GM12878 (cell line): Measurements from ENCODE around the gene TLCD2. TPM values are rescaled to one million over a fixed set of nuclear protein-coding genes. Genes with fewer than 3 reads are reported as not detected.

Experiments used
- ATAC-seq: fragments of 200-7000 bp; cut with Tn5 transposase; 3 replicates; pipeline ENCODE4 v1.9.1; 2020; ENCODE audit warnings: mild to moderate bottlenecking, moderate library complexity
- BruUV-seq: library from RNA; stranded (reverse); fragments of 400-500 nt; replicated peaks from 2 replicates; lab custom pipeline; 2021; lab: Mats Ljungman, UMichigan
- CTCF ChIA-PET: fragments of 300-600 bp; sonication (Branson Sonifier 250); formaldehyde crosslinking; extraction: SDS; loops from one replicate; lab custom pipeline; 2021; ENCODE audit warnings: inconsistent platforms; lab: Yijun Ruan, JAX
- POLR2A ChIA-PET: fragments of 350-600 bp; formaldehyde crosslinking; extraction: SDS; loops from one replicate; lab custom pipeline; 2021; ENCODE audit warnings: inconsistent platforms; lab: Charles Lee
- RAD21 ChIA-PET: fragments of 300-600 bp; sonication (Branson Sonifier 250); formaldehyde crosslinking; loops from one replicate; lab custom pipeline; 2023; ENCODE audit warnings: antibody characterized with exemption; ENCODE audit not compliant: unreplicated experiment; lab: Charles Lee
- SMC1A ChIA-PET: fragments of 300-600 bp; sonication (Branson Sonifier 250); formaldehyde crosslinking; loops from one replicate; lab custom pipeline; 2023; ENCODE audit not compliant: unreplicated experiment, uncharacterized antibody; lab: Charles Lee
- DNase-seq: peaks from one replicate; pipeline ENCODE4 v3.0.0-alpha.2; 2011; ENCODE audit warnings: low read depth, low spot score
- FAIRE-seq: peaks from 3 replicates; lab custom pipeline; 2011; peaks lifted over from hg19 to GRCh38; lab: Jason Lieb, UNC
- H2AFZ ChIP-seq: 2 replicates; pipeline ENCODE4 v1.6.0; 2011; ENCODE audit warnings: low read depth, low read length, control low read depth; ENCODE audit not compliant: control insufficient read depth
- H3K27ac ChIP-seq: 2 replicates; pipeline ENCODE4 v1.5.1; 2011; ENCODE audit warnings: control low read depth; ENCODE audit not compliant: control insufficient read depth, insufficient read depth
- H3K27me3 ChIP-seq, 2 experiments: replicated peaks in 1 of 2; 2 replicates each; pipeline versions ENCODE4 v1.6.0 to v1.6.1; 2011; ENCODE audit warnings: low read length in 1 of 2; ENCODE audit not compliant: control insufficient read depth in 2 of 2, insufficient read depth in 2 of 2
- H3K36me3 ChIP-seq, 2 experiments: 2 replicates each; pipeline ENCODE4 v1.5.1; 2011; ENCODE audit warnings: low read length in 1 of 2; ENCODE audit not compliant: control insufficient read depth in 2 of 2, insufficient read depth in 2 of 2
- H3K4me1 ChIP-seq: 2 replicates; pipeline ENCODE4 v1.6.1; 2011; ENCODE audit warnings: mild to moderate bottlenecking, low read length, moderate library complexity, mixed read lengths; ENCODE audit not compliant: control insufficient read depth, insufficient read depth
- H3K4me2 ChIP-seq: 2 replicates; pipeline ENCODE4 v1.6.0; 2011; ENCODE audit warnings: control low read depth; ENCODE audit not compliant: control insufficient read depth, insufficient read depth
- H3K4me3 ChIP-seq: fragments of 200-600 bp; sonication (generic); 2 replicates; pipeline ENCODE4 v1.5.1; 2016
- H3K79me2 ChIP-seq: 2 replicates; pipeline ENCODE4 v1.6.0; 2011; ENCODE audit warnings: low read length; ENCODE audit not compliant: control insufficient read depth, insufficient read depth
- H3K9ac ChIP-seq: 2 replicates; pipeline ENCODE4 v1.8.0; 2011; ENCODE audit warnings: low read length, control low read depth, mixed read lengths; ENCODE audit not compliant: control insufficient read depth, insufficient read depth
- H3K9me3 ChIP-seq: replicated peaks from 3 replicates; pipeline ENCODE4 v1.5.1; 2011; ENCODE audit warnings: mild to moderate bottlenecking, low read length; ENCODE audit not compliant: control insufficient read depth, insufficient read depth
- H4K20me1 ChIP-seq: 2 replicates; pipeline ENCODE4 v1.6.0; 2011; ENCODE audit not compliant: control insufficient read depth, insufficient read depth
- EZH2 ChIP-seq: IDR thresholded peaks from 2 replicates; pipeline ENCODE4 v1.6.1; 2012; ENCODE audit warnings: low read depth, mild to moderate bottlenecking, control low read depth, inconsistent platforms, low read length, borderline replicate concordance; ENCODE audit not compliant: control insufficient read depth
- HCFC1 ChIP-seq: fragments of 150-350 bp; IDR thresholded peaks from 2 replicates; pipeline ENCODE4 v1.6.1; 2014; ENCODE audit warnings: low read length
- IKZF2 ChIP-seq, 2 experiments: fragments of 450-650 bp; IDR thresholded peaks; 2 replicates each; pipeline ENCODE4 v1.6.1; 2017; ENCODE audit warnings: mild to moderate bottlenecking in 2 of 2, moderate library complexity in 2 of 2
- IRF5 ChIP-seq: fragments of 450-650 bp; IDR thresholded peaks from 2 replicates; pipeline ENCODE4 v1.6.1; 2017; ENCODE audit warnings: borderline replicate concordance
- KAT2A ChIP-seq: conservative IDR thresholded peaks from 2 replicates; pipeline ENCODE4 v1.6.1; 2011; ENCODE audit warnings: low read depth, low read length; ENCODE audit not compliant: control insufficient read depth
- MLLT1 ChIP-seq: fragments of 450-650 bp; IDR thresholded peaks from 2 replicates; pipeline ENCODE4 v1.6.1; 2016; ENCODE audit warnings: mild to moderate bottlenecking
- RELA ChIP-seq: fragments of 450-650 bp; IDR thresholded peaks from 2 replicates; pipeline ENCODE4 v1.8.0; 2014; ENCODE audit warnings: borderline replicate concordance; ENCODE audit not compliant: partially characterized antibody
- RELB ChIP-seq: fragments of 450-650 bp; IDR thresholded peaks from 2 replicates; pipeline ENCODE4 v1.6.1; 2017; ENCODE audit warnings: low read depth, mild to moderate bottlenecking, moderate library complexity
- RFX5 ChIP-seq: IDR thresholded peaks from 2 replicates; pipeline ENCODE4 v1.6.1; 2011; ENCODE audit warnings: low read depth, low read length, improper control_type of control experiment
- TCF3 ChIP-seq: IDR thresholded peaks from 2 replicates; pipeline ENCODE4 v1.6.1; 2012; ENCODE audit warnings: low read depth, mild to moderate bottlenecking, low read length, borderline replicate concordance; ENCODE audit not compliant: insufficient read depth
- ZNF592 ChIP-seq: fragments of 450-650 bp; IDR thresholded peaks from 2 replicates; pipeline ENCODE4 v1.6.1; 2017; ENCODE audit warnings: mild to moderate bottlenecking, moderate library complexity
- WGBS: methylation state at CpG from one replicate; pipeline ENCODE4 v1.1.6; 2016; ENCODE audit warnings: low lambda C conversion rate; ENCODE audit not compliant: insufficient replicate concordance, insufficient coverage; ENCODE audit errors: missing lambda C conversion rate; 5-methylcytosine and 5-hydroxymethylcytosine counted together
- in situ Hi-C: fragments of 300-500 bp; cut with MboI; formaldehyde crosslinking; loops from 9 replicates; pipeline ENCODE4 v1.14.3; 2018; ENCODE audit warnings: mixed read lengths
- intact Hi-C: fragments of 100-400 bp; cut with micrococcal nuclease; formaldehyde crosslinking; loops from one replicate; pipeline ENCODE4 v1.14.2; 2022; ENCODE audit not compliant: unreplicated experiment
- polyA plus RNA-seq, 11 experiments: library from polyadenylated mRNA; depleted of rRNA in 4 of 11; unstranded in 6 of 11; stranded (reverse) in 5 of 11; fragments of >200 nt; fragmentation: Nextera tagmentation in 4 of 11; fragmentation: Illumina TruSeq in 1 of 11; extraction: Ambion mirVana in 4 of 11; extraction: Trizol in 1 of 11; gene quantifications; 1 replicate in 1 of 11; 2 replicates in 10 of 11; pipeline versions ENCODE4 v1.2.1 to v1.2.3, GENCODE V29; 2011 to 2016; ENCODE audit warnings: inconsistent platforms in 2 of 11, missing spikeins in 2 of 11, low read depth in 1 of 11
- total RNA-seq, 4 experiments: library from RNA; depleted of rRNA in 3 of 4; stranded (reverse); fragments of >200 nt in 3 of 4; fragmentation: Illumina TruSeq in 1 of 4; extraction: Trizol in 1 of 4; gene quantifications; 2 replicates each; pipeline versions ENCODE4 v1.2.1 to v1.2.3, GENCODE V29; 2013 to 2021

The TLCD2 gene
- total and polyA plus RNA-seq, 10 of the 15 experiments (the other 5 are each of a cell fraction or from before 2014, with no cell fraction given) = 0.02 to 0.15 (median 0.05) TPM; not detected in 2

GRCh38 chr17:1750628-1751027 is 40.5 kb upstream of the TLCD2 start:
- Histone ChIP-seq H3K9me3 (no peaks in the 10 kb centered on the region), H2AFZ (no peak overlapping the region), H3K27me3 (no peaks in the 10 kb centered on the region), H3K27ac (no peak overlapping the region), H3K4me3 (no peak overlapping the region), H3K79me2 (no peaks in the 10 kb centered on the region), H3K9ac (no peak overlapping the region), H4K20me1 (no peaks in the 10 kb centered on the region), H3K36me3 (no peaks in the 10 kb centered on the region; a peak in 1 of 4 replicates), H3K4me2 (no peak overlapping the region), H3K4me1 (no peaks in the 10 kb centered on the region)
- in situ Hi-C loops = no loop called here
- RAD21 ChIA-PET = no interaction called here
- WGBS = 62% methylated on average over 9 of the region's 9 CpGs
- FAIRE-seq (no peak), DNase-seq (no peak), ATAC-seq (no peak)
- intact Hi-C loops = no loop called here
- no peak for TF ChIP-seq ZNF592
- no peak for TF ChIP-seq RELB
- TF ChIP-seq RELA = no peak
- TF ChIP-seq EZH2 = no peak
- TF ChIP-seq MLLT1 = no peak
- TF ChIP-seq HCFC1 = no peak
- no peak for TF ChIP-seq TCF3
- TF ChIP-seq KAT2A = no peak
- TF ChIP-seq IRF5 = no peak
- TF ChIP-seq IKZF2 (IDR thresholded peaks at IDR 0.05) = no peak
- no peak for TF ChIP-seq RFX5
- POLR2A ChIA-PET = interaction anchor here (1.4 kb wide), 1 partner anchor 14 kb away, joined by 3 read pairs; no protein-coding TSS in a partner anchor
- CTCF ChIA-PET = no interaction called here
- no TSS peak for BruUV-seq
- SMC1A ChIA-PET = no interaction called here
